DND-41 (cell line): ENCODE results near the gene DOHH.
A peak's percentile ranks its signal among the peaks of the same experiment; 100 is the strongest.

Experiments used
- ATAC-seq: fragments of 200-7000 bp; cut with Tn5 transposase; 3 replicates; pipeline ENCODE4 v1.9.1; 2021; ENCODE audit warnings: low read depth; ENCODE audit not compliant: insufficient read depth
- DNase-seq: peaks from one replicate; pipeline ENCODE4 v3.0.0-alpha.2; 2020
- H2AFZ ChIP-seq: 2 replicates; pipeline ENCODE4 v1.6.0; 2012; ENCODE audit warnings: low read depth, low read length
- H3K27ac ChIP-seq: 2 replicates; pipeline ENCODE4 v1.5.1; 2012; ENCODE audit warnings: low read length, inconsistent platforms
- H3K27me3 ChIP-seq: fragments of 200-600 bp; sonication (generic); 2 replicates; pipeline ENCODE4 v1.6.0; 2012; ENCODE audit warnings: low read length, mild to moderate bottlenecking, inconsistent platforms; ENCODE audit not compliant: insufficient read depth, poor library complexity
- H3K36me3 ChIP-seq: 2 replicates; pipeline ENCODE4 v1.5.1; 2012; ENCODE audit warnings: low read length, inconsistent platforms; ENCODE audit not compliant: insufficient read depth
- H3K4me1 ChIP-seq: 2 replicates; pipeline ENCODE4 v1.5.1; 2012; ENCODE audit warnings: mild to moderate bottlenecking, low read length; ENCODE audit not compliant: insufficient read depth
- H3K4me2 ChIP-seq: 2 replicates; pipeline ENCODE4 v1.6.0; 2012; ENCODE audit warnings: mild to moderate bottlenecking, moderate library complexity, low read length, inconsistent platforms; ENCODE audit not compliant: insufficient read depth
- H3K4me3 ChIP-seq, 2 experiments: fragments of 200-600 bp in 1 of 2; shearing (Covaris generic) in 1 of 2; 2 replicates each; pipeline ENCODE4 v1.5.1; 2012 to 2016; ENCODE audit warnings: inconsistent platforms in 2 of 2, low read length in 2 of 2, mild to moderate bottlenecking in 2 of 2, low read depth in 1 of 2, moderate library complexity in 1 of 2
- H3K79me2 ChIP-seq: 2 replicates; pipeline ENCODE4 v1.6.0; 2012; ENCODE audit warnings: low read length, inconsistent platforms; ENCODE audit not compliant: insufficient read depth
- H3K9ac ChIP-seq: 2 replicates; pipeline ENCODE4 v1.6.0; 2012; ENCODE audit warnings: low read depth, mild to moderate bottlenecking, inconsistent platforms, low read length, moderate library complexity
- H3K9me3 ChIP-seq: 2 replicates; pipeline ENCODE4 v1.5.1; 2012; ENCODE audit warnings: low read length, moderate library complexity, mild to moderate bottlenecking, inconsistent platforms; ENCODE audit not compliant: insufficient read depth, severe bottlenecking
- H4K20me1 ChIP-seq: 2 replicates; pipeline ENCODE4 v1.6.0; 2012; ENCODE audit warnings: low read length; ENCODE audit not compliant: insufficient read depth
- EZH2 ChIP-seq: IDR thresholded peaks from 3 replicates; pipeline ENCODE4 v1.6.1; 2012; ENCODE audit warnings: borderline replicate concordance, low read depth, mild to moderate bottlenecking, moderate library complexity, low read length, inconsistent platforms; ENCODE audit not compliant: severe bottlenecking
- TF ChIP-seq, protein P1 (sequence below): IDR thresholded peaks from 2 replicates; pipeline ENCODE4 v1.5.1; 2012; ENCODE audit warnings: borderline replicate concordance, low read length, moderate library complexity, mild to moderate bottlenecking; ENCODE audit not compliant: poor library complexity, severe bottlenecking; ENCODE audit errors: extremely low read depth

The DOHH gene

DNA sequence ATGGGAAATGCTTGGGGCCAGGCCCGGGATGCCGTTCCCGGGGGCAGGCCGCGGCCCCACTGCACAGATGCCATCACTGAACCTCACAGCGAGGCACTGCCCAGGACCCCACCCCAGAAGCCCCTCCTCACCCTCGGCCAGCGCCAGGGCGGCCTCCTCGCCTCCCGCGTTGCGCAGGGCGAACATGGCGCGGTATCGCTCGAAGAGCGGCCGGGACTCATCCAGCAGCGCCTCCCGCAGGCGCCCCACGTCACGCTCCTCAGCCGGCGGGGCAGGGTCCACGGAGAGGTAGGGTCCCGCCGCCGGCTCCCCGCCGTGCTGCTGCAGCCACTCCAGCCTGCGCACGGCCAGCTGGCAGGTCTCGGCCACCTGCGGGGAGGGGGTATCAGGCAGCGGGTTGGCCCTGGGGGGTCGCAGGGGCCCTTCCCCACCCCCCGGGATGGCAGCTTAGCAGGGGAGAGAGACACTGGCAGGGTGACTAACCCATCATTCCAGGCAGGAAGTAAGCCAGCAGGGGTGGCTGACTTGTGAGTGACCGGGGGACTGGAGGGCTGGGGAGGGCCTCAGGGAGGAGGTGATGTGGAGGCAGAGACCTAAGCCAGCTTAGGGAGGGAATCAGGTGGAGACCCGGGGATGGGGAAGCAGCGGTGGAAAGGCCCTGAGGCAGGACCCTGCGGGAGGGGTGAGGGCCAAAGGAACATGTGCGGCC lies 8.2 kb downstream of the DOHH start:
- H3K27me3 ChIP-seq, result no peaks in the 10 kb centered on the region
- DNase-seq (no peak), ATAC-seq (no peak)
- TF ChIP-seq, protein P1, sequence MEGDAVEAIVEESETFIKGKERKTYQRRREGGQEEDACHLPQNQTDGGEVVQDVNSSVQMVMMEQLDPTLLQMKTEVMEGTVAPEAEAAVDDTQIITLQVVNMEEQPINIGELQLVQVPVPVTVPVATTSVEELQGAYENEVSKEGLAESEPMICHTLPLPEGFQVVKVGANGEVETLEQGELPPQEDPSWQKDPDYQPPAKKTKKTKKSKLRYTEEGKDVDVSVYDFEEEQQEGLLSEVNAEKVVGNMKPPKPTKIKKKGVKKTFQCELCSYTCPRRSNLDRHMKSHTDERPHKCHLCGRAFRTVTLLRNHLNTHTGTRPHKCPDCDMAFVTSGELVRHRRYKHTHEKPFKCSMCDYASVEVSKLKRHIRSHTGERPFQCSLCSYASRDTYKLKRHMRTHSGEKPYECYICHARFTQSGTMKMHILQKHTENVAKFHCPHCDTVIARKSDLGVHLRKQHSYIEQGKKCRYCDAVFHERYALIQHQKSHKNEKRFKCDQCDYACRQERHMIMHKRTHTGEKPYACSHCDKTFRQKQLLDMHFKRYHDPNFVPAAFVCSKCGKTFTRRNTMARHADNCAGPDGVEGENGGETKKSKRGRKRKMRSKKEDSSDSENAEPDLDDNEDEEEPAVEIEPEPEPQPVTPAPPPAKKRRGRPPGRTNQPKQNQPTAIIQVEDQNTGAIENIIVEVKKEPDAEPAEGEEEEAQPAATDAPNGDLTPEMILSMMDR, result no peak
- TF ChIP-seq EZH2, result no peak
- no peak overlapping the region for H2AFZ ChIP-seq
- H3K79me2 ChIP-seq, result peaks cover 28% of the 10 kb centered on the region
- H4K20me1 ChIP-seq, result peaks cover 2% of the 10 kb centered on the region; the same call in 1 of the 2 replicates
- peaks cover 58% of the 10 kb centered on the region for H3K36me3 ChIP-seq
- peak overlapping the region; percentile 47 for H3K27ac ChIP-seq
- peak overlapping the region; percentile 86 for H3K4me2 ChIP-seq
- peak overlapping the region; percentile 72 for H3K9ac ChIP-seq
- no peak overlapping the region for H3K4me3 ChIP-seq
- peaks cover 47% of the 10 kb centered on the region for H3K4me1 ChIP-seq
- H3K9me3 ChIP-seq, result no peaks in the 10 kb centered on the region

DNA sequence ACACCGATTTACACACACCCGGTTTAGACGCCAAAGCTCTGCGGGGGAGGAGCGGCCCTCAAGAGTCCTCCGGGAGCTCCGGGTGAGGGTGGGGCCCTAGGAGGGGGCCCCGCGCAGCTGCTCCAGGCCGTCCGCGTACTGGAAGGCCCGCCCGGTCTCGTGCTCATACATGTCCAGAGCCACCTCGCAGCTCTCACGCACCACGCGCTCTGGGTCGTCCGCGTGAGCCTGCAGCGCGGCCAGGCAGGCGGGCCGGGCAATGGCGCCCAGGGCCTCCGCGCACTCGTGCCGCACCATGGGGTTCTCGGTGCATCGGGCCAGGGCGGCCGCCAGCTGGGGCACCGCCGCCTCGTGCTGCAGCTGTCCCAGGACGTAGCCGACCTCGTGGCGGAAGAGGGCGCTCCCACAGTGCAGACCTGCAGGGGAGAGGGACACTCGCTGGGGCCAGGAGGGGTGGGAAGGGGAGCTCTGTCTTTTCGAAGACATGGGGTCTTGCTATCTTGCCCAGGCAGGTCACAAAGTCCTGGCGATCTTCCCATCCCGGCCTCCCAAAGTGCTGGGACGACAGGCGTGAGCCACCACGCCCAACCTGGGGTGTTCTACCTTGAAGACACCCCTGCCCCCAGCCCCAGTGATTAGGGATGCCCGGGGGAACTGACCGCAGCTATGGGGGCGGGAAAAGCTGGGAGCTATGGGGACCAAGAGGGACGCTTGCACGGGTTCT lies 8.9 kb downstream of the DOHH start:
- no peak overlapping the region for H3K27ac ChIP-seq
- H2AFZ ChIP-seq, result no peak overlapping the region
- no peaks in the 10 kb centered on the region; the same call in 1 of the 2 replicates for H4K20me1 ChIP-seq
- H3K4me2 ChIP-seq, result no peak overlapping the region
- peaks cover 43% of the 10 kb centered on the region for H3K4me1 ChIP-seq
- no peak overlapping the region for H3K9ac ChIP-seq
- TF ChIP-seq EZH2, result no peak
- TF ChIP-seq, protein P1, result no peak
- no peaks in the 10 kb centered on the region for H3K27me3 ChIP-seq
- no peak overlapping the region for H3K4me3 ChIP-seq
- peaks cover 52% of the 10 kb centered on the region for H3K36me3 ChIP-seq
- no peaks in the 10 kb centered on the region for H3K9me3 ChIP-seq
- H3K79me2 ChIP-seq, result peaks cover 21% of the 10 kb centered on the region
- DNase-seq (no peak), ATAC-seq (no peak)

DNA sequence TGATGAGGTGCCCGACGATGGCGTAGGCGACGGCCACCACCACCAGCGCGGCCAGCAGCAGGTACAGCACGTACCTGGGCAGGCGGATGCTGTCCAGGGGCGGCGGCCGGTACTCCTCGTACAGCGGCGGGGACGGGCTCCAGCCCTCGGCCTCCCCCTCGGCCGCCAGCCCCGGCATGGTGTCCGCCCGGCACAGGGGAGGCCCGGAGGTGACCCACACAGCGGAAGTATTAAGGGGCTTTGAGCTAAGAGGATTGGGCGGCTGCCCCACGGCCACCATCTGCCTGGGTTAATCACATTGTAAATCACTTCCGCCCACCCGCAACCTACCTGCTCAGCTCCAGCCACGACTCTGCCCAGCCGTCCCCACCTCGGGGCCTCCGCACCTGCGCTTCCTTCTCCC lies 17.2 kb downstream of the DOHH start, which contains the start of gene SMIM44:
TSS of gene SMIM44 (minus strand) at position 216 of the 403 bp plus-strand sequence. CDS start at position 178, 38 bp downstream.
- Histone ChIP-seq H3K9ac (no peak within 1 kb of the TSS), H3K79me2 (no peaks in the 10 kb centered on the region)
- no peak for ATAC-seq

More for the DNA sequence above, 17.2 kb downstream of the DOHH start, which contains the start of gene SMIM44:
- Histone ChIP-seq H3K4me1 (peaks cover 24% of the 10 kb centered on the region), H3K36me3 (no peaks in the 10 kb centered on the region), H2AFZ (no peak within 1 kb of the TSS), H3K27ac (no peak within 1 kb of the TSS), H3K9me3 (no peaks in the 10 kb centered on the region), H3K4me2 (no peak within 1 kb of the TSS), H4K20me1 (no peaks in the 10 kb centered on the region), H3K27me3 (no peaks in the 10 kb centered on the region), H3K4me3 (no peak within 1 kb of the TSS)
- TF ChIP-seq EZH2, result no peak
- TF ChIP-seq, protein P1, result no peak
- no peak for DNase-seq
